Stomach (tissue), 9 donors: Measurements from ENCODE around the gene NRAP. TPM values are rescaled to one million over a fixed set of nuclear protein-coding genes. Genes with fewer than 3 reads are reported as not detected.

Experiments
- DNase-seq, 2 donors: peaks; one replicate each; pipeline versions ENCODE4 v3.0.0 to v3.0.0-alpha.2; 2013 to 2019
- H3K27ac ChIP-seq, 5 donors: fragments of 200-600 bp in 4 of 5; sonication (generic) in 4 of 5; one replicate each; pipeline ENCODE4 v1.5.1; 2013 to 2019; ENCODE audit warnings: mild to moderate bottlenecking in 1 of 5, moderate library complexity in 1 of 5
- H3K27me3 ChIP-seq, 3 donors: fragments of 200-600 bp; sonication (generic); one replicate each; pipeline ENCODE4 v1.5.1; 2017 to 2019; ENCODE audit warnings: mixed run types in 1 of 3
- H3K36me3 ChIP-seq, 4 donors: fragments of 200-600 bp; sonication (generic); 1 replicate in 3 of 4; 2 replicates in 1 of 4; pipeline ENCODE4 v1.5.1; 2016 to 2019
- H3K4me1 ChIP-seq, 4 donors: fragments of 200-600 bp; sonication (generic); one replicate each; pipeline ENCODE4 v1.5.1; 2016 to 2019
- H3K4me3 ChIP-seq, 4 donors: fragments of 200-600 bp; sonication (generic) in 3 of 4; one replicate each; pipeline ENCODE4 v1.5.1; 2016 to 2019; ENCODE audit warnings: mild to moderate bottlenecking in 1 of 4
- H3K9me3 ChIP-seq, 4 donors: fragments of 200-600 bp; sonication (generic); one replicate each; pipeline ENCODE4 v1.5.1; 2016 to 2019
- EP300 ChIP-seq: sonication (generic); formaldehyde crosslinking; IDR thresholded peaks from one replicate; pipeline ENCODE4 v1.6.1; 2017; ENCODE audit warnings: antibody characterized with exemption
- POLR2A ChIP-seq, 4 donors: fragments of 450-650 bp; IDR thresholded peaks; one replicate each; pipeline ENCODE4 v1.6.1; 2016; ENCODE audit warnings: antibody characterized with exemption in 4 of 4, control low read depth in 2 of 4, mild to moderate bottlenecking in 1 of 4, moderate library complexity in 1 of 4
- POLR2AphosphoS5 ChIP-seq, 3 donors: sonication (generic); formaldehyde crosslinking; IDR thresholded peaks; one replicate each; pipeline ENCODE4 v1.6.1; 2016; ENCODE audit warnings: antibody characterized with exemption in 3 of 3
- WGBS, 5 donors: extraction: QIAGEN DNeasy Blood & Tissue Kit in 3 of 5; methylation state at CpG; one replicate each; pipeline versions ENCODE4 v1.1.5 to v1.1.7; 2013 to 2018; 5-methylcytosine and 5-hydroxymethylcytosine counted together
- intact Hi-C: fragments of 100-400 bp; cut with DNase I; formaldehyde crosslinking; loops from one replicate; pipeline ENCODE4 v1.15.1; 2023; ENCODE audit warnings: low total_unique reads
- polyA plus RNA-seq, 3 donors: library from polyadenylated mRNA; stranded (reverse); fragments of 200-250 nt; gene quantifications; one replicate each; pipeline ENCODE4 v1.2.3, GENCODE V29; 2013
- total RNA-seq, 5 donors: library from RNA; depleted of rRNA; stranded (reverse); fragments of >200 nt; gene quantifications; one replicate each; pipeline versions ENCODE4 v1.1.0 to v1.2.3, GENCODE V29; 2014 to 2016
- TF ChIP-seq, protein P1 (sequence below), 7 experiments: fragments of 450-650 bp in 4 of 7; fragments of 200-600 bp in 3 of 7; sonication (generic) in 3 of 7; IDR thresholded peaks; one replicate each; pipeline ENCODE4 v1.5.1; 2016 to 2019; ENCODE audit warnings: antibody characterized with exemption in 7 of 7, control low read depth in 2 of 7, mild to moderate bottlenecking in 1 of 7
- donor health status: healthy with polysubstance abuse.
- donor health status: Bipolar disorder and iron deficiency.
- donor health status: healthy.

Gene NRAP
- total and polyA plus RNA-seq, 8 donors = 0.03 to 0.92 (median 0.19) TPM; not detected in 4

DNA sequence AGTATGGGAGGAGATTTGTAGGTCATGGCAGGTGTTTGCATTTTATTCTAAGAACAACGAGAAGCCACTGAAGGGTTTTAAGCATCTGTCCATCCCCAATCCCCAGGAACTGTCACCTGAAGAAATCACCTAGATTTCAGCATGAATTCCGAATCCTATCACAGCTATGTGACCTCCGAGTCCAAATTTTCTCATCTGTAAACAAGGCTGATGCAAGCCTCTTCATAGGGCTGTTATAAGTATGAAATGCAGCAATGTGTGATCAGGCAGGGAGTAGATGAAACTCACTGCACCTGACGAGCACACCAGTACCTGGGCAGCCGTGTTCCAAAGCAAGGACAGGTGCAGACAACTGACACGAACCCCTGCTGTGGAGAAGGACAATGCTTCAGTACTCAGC is 97.0 kb downstream of the NRAP start:
- Histone ChIP-seq H3K9me3 (no peaks in the 10 kb centered on the region), H3K4me1 (peaks cover 8 to 14% (median 12%) of the 10 kb centered on the region in 4 donors), H3K27me3 (no peaks in the 10 kb centered on the region), H3K27ac (no peak overlapping the region), H3K36me3 (no peaks in the 10 kb centered on the region), H3K4me3 (no peak overlapping the region)
- intact Hi-C loops = no loop called here
- 63 to 80% (median 66%) methylated on average over 6 of the region's 6 CpGs for WGBS, 5 donors
- DNase-seq = no peak
- TF ChIP-seq POLR2A (IDR thresholded peaks at IDR 0.05) = no peak
- no peak for TF ChIP-seq EP300
- no peak for TF ChIP-seq POLR2AphosphoS5 (IDR thresholded peaks at IDR 0.05)
- TF ChIP-seq, protein P1, sequence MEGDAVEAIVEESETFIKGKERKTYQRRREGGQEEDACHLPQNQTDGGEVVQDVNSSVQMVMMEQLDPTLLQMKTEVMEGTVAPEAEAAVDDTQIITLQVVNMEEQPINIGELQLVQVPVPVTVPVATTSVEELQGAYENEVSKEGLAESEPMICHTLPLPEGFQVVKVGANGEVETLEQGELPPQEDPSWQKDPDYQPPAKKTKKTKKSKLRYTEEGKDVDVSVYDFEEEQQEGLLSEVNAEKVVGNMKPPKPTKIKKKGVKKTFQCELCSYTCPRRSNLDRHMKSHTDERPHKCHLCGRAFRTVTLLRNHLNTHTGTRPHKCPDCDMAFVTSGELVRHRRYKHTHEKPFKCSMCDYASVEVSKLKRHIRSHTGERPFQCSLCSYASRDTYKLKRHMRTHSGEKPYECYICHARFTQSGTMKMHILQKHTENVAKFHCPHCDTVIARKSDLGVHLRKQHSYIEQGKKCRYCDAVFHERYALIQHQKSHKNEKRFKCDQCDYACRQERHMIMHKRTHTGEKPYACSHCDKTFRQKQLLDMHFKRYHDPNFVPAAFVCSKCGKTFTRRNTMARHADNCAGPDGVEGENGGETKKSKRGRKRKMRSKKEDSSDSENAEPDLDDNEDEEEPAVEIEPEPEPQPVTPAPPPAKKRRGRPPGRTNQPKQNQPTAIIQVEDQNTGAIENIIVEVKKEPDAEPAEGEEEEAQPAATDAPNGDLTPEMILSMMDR (IDR thresholded peaks at IDR 0.05) = no peak

DNA sequence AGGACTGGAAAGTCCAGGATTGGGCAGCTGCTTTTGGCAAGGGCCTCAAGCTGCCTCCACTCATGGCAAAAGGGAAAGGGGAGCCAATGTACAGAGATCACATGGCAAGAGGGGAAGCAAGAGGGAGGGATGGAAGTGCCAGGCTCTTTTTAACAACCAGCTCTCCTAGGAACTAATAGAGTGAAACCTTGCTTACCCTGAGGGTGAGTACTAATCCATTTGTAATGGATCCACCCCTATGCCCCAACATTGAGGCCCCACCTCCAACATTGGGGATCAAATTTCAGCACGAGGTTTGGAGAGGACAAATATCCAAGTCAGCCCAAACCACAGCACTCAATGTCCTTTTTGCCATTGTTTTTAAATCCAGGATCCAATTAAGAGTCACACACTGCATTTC is 98.5 kb downstream of the NRAP start:
- intact Hi-C loops = no loop called here
- Histone ChIP-seq H3K9me3 (no peaks in the 10 kb centered on the region), H3K4me3 (no peak overlapping the region), H3K27me3 (no peaks in the 10 kb centered on the region), H3K4me1 (peaks cover 8 to 23% (median 16%) of the 10 kb centered on the region in 4 donors), H3K27ac (no peak overlapping the region), H3K36me3 (no peaks in the 10 kb centered on the region)
- TF ChIP-seq EP300 = no peak
- TF ChIP-seq, protein P1 (IDR thresholded peaks at IDR 0.05) = no peak
- no peak for TF ChIP-seq POLR2AphosphoS5 (IDR thresholded peaks at IDR 0.05)
- TF ChIP-seq POLR2A (IDR thresholded peaks at IDR 0.05) = no peak
- 0 to 16% (median 6%) methylated on average over 1 of the region's 1 CpG for WGBS, 5 donors
- DNase-seq = no peak

DNA sequence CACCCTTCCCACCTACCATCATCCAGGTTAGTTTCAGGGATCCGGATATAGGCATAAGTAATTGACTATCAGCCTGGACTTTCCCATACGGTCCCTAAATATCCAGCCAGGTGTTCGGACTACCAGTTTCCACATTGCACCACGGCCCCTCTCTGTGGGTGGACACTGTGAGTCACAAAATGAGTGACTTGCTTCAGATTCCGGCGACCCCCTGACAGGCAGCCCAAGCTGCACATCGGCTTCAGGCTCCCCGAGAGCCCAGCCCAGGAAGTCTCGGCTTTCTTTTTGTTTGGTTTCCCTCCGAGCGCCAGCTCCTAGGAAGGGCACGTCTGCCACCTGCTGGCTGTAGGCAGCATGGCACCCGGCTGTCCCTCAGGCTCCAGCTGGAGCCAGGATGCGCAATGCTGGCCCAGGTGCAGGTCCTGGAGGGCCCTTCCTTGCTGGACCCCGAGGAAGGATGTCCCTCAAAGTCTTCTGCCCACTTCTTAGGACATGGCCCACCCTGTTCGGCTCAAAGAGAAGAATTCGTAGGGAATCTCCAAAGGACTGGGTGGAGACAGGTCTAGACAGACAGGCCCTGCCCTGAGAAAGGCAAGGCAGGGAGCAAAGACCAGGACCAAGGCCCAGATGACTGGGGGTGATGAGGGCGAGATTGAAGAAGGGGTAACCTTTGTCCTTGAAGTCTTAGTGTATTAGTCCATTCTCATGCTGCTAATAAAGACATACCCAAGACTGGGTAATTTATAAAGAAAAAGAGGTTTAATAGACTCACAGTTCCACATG is 100.3 kb downstream of the NRAP start:
- Histone ChIP-seq H3K27ac (peak overlapping the region in 4 of 5 donors; percentile 27 to 78 (median 66)), H3K27me3 (no peaks in the 10 kb centered on the region), H3K4me1 (peaks cover 8 to 23% (median 16%) of the 10 kb centered on the region in 4 donors), H3K4me3 (peak overlapping the region; percentile 31 to 46 (median 42)), H3K36me3 (no peaks in the 10 kb centered on the region), H3K9me3 (no peaks in the 10 kb centered on the region)
- DNase-seq = peak; percentile 87 to 93
- intact Hi-C loops = no loop called here
- TF ChIP-seq, protein P1 (IDR thresholded peaks at IDR 0.05) = peak in 6 of 7 experiments; percentile 74 to 100 (median 98)
- TF ChIP-seq POLR2A (IDR thresholded peaks at IDR 0.05) (no peak), POLR2AphosphoS5 (IDR thresholded peaks at IDR 0.05) (peak in 1 of 3 donors; percentile 50), EP300 (no peak)
- WGBS, 5 donors = 6 to 10% (median 7%) methylated on average over 18 of the region's 18 CpGs

DNA sequence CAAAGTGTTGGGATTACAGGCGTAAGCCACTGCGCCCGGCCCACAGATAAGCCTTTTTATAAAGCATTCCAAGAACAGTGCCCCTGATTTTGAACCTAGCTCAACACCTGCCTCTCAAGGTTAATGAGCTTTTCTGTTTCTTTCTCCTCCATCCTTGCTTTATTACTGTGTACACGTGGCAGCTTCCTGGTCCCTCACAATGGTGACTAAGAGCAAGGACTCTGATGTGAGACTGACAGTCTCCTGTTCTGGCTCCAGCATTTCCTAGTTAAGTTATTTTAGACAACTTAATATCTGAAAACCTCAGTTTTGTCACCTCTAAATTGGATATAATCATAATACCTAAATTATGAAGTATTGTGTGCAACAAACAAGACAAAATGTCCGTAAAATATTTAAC is 101.1 kb downstream of the NRAP start:
- WGBS, 5 donors = 64 to 81% (median 72%) methylated on average over 5 of the region's 5 CpGs
- Histone ChIP-seq H3K4me1 (peaks cover 10 to 30% (median 21%) of the 10 kb centered on the region in 4 donors), H3K36me3 (no peaks in the 10 kb centered on the region), H3K4me3 (peak overlapping the region in 1 of 4 donors; percentile 46), H3K9me3 (no peaks in the 10 kb centered on the region), H3K27me3 (no peaks in the 10 kb centered on the region), H3K27ac (peak overlapping the region in 4 of 5 donors; percentile 27 to 78 (median 66))
- intact Hi-C loops = no loop called here
- peak in 1 of 2 donors; percentile 24 for DNase-seq
- no peak for TF ChIP-seq POLR2A (IDR thresholded peaks at IDR 0.05)
- TF ChIP-seq EP300 = no peak
- TF ChIP-seq, protein P1 (IDR thresholded peaks at IDR 0.05) = no peak
- no peak for TF ChIP-seq POLR2AphosphoS5 (IDR thresholded peaks at IDR 0.05)
